ENCODE measurements around the gene PLEKHM1. TPM values are rescaled to one million over a fixed set of nuclear protein-coding genes. Genes with fewer than 3 reads are reported as not detected.
A peak's percentile ranks its signal among the peaks of the same experiment; 100 is the strongest.

Gene PLEKHM1
- total and polyA plus RNA-seq, 2 of the 13 experiments (the other 11 are each of a cell fraction or from before 2014, with no cell fraction given) = 7.6 to 13.5 TPM

DNA sequence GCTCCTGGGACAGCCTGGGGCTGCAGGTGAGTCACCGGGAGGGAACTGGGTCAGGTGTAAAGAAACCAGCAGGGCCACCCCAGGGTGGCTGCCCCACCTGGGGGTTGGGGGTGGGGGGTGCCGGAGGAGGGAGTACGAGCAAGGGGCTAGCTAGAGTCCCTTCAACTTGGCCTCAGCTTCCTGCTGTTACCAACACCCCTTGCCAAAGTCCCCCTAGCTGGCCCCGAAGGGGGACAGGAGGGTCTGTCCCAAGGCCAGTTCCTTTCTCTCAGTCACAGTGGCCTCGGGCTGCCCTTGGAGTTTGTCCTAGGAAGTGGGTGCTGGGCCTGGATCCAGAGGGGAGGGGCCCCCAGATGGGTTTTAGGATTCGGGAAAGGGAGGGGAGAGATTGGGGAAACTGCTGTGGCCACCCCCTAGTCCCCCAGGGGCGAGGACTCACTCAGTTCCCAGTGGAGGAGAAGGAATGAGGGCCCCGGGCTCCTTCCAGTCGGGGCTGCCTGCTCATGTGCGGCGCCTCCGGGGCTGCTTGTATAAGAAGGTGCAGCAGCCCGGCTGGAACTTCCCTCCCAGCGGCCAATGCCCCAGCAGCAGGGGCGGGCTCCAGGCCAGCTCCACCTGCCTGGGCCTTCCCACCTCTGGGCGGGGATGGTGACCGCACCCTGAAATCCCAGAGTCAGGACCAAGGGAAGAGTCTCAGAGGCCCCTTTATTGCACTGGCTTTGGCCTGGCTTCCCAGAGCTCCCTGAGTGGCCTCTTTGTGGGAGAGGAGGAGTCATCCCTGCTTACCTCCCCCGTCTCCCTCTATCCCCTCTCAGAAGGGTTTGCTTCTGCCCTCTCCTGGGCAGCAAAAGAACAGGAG is 65.2 kb downstream of the PLEKHM1 start (continued):
- TF ChIP-seq, protein P1, sequence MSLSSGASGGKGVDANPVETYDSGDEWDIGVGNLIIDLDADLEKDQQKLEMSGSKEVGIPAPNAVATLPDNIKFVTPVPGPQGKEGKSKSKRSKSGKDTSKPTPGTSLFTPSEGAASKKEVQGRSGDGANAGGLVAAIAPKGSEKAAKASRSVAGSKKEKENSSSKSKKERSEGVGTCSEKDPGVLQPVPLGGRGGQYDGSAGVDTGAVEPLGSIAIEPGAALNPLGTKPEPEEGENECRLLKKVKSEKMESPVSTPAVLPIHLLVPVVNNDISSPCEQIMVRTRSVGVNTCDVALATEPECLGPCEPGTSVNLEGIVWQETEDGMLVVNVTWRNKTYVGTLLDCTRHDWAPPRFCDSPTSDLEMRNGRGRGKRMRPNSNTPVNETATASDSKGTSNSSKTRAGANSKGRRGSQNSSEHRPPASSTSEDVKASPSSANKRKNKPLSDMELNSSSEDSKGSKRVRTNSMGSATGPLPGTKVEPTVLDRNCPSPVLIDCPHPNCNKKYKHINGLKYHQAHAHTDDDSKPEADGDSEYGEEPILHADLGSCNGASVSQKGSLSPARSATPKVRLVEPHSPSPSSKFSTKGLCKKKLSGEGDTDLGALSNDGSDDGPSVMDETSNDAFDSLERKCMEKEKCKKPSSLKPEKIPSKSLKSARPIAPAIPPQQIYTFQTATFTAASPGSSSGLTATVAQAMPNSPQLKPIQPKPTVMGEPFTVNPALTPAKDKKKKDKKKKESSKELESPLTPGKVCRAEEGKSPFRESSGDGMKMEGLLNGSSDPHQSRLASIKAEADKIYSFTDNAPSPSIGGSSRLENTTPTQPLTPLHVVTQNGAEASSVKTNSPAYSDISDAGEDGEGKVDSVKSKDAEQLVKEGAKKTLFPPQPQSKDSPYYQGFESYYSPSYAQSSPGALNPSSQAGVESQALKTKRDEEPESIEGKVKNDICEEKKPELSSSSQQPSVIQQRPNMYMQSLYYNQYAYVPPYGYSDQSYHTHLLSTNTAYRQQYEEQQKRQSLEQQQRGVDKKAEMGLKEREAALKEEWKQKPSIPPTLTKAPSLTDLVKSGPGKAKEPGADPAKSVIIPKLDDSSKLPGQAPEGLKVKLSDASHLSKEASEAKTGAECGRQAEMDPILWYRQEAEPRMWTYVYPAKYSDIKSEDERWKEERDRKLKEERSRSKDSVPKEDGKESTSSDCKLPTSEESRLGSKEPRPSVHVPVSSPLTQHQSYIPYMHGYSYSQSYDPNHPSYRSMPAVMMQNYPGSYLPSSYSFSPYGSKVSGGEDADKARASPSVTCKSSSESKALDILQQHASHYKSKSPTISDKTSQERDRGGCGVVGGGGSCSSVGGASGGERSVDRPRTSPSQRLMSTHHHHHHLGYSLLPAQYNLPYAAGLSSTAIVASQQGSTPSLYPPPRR (CRISPR knock-in tag; IDR thresholded peaks at IDR 0.05; ENCODE audit: borderline replicate concordance) = no peak
- 0 out of 2 replicates have a peak, but pooled peaks have one; percentile 11 for TF ChIP-seq ARNTL (CRISPR knock-in tag; IDR thresholded peaks at IDR 0.05)
- TF ChIP-seq ZNF556 (CRISPR knock-in tag; IDR thresholded peaks at IDR 0.05; ENCODE audit: borderline replicate concordance) = peak; percentile 44; the same call in 1 of the 2 replicates
- TF ChIP-seq NFE2 (CRISPR knock-in tag; IDR thresholded peaks at IDR 0.05) = no peak
- TF ChIP-seq ZNF101 (CRISPR knock-in tag; IDR thresholded peaks at IDR 0.05; ENCODE audit: borderline replicate concordance, low read depth) = no peak; the same call in 1 of the 2 replicates
- TF ChIP-seq, protein P2, sequence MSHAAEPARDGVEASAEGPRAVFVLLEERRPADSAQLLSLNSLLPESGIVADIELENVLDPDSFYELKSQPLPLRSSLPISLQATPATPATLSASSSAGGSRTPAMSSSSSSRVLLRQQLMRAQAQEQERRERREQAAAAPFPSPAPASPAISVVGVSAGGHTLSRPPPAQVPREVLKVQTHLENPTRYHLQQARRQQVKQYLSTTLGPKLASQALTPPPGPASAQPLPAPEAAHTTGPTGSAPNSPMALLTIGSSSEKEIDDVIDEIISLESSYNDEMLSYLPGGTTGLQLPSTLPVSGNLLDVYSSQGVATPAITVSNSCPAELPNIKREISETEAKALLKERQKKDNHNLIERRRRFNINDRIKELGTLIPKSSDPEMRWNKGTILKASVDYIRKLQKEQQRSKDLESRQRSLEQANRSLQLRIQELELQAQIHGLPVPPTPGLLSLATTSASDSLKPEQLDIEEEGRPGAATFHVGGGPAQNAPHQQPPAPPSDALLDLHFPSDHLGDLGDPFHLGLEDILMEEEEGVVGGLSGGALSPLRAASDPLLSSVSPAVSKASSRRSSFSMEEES (CRISPR knock-in tag; IDR thresholded peaks at IDR 0.05) = peak; percentile 36; the same call in 1 of the 2 replicates
- no peak; the same call in 1 of the 2 replicates for TF ChIP-seq ATM (IDR thresholded peaks at IDR 0.05; ENCODE audit: borderline replicate concordance)
- peak; percentile 88; the same call in 1 of the 2 replicates for TF ChIP-seq ZBTB42 (CRISPR knock-in tag; IDR thresholded peaks at IDR 0.05)
- TF ChIP-seq ZFP36L1 (CRISPR knock-in tag; IDR thresholded peaks at IDR 0.05) = no peak
- no peak for TF ChIP-seq ZKSCAN1 (IDR thresholded peaks at IDR 0.05; ENCODE audit: low read length)
- peak; percentile 74 for TF ChIP-seq ELF3 (CRISPR knock-in tag; IDR thresholded peaks at IDR 0.05)
- 0 out of 2 replicates have a peak, but pooled peaks have one; percentile 59 for TF ChIP-seq SSRP1 (CRISPR knock-in tag; IDR thresholded peaks at IDR 0.05)
- no peak for TF ChIP-seq RARG (CRISPR knock-in tag; IDR thresholded peaks at IDR 0.05; ENCODE audit: low read depth)
- TF ChIP-seq, protein P3, sequence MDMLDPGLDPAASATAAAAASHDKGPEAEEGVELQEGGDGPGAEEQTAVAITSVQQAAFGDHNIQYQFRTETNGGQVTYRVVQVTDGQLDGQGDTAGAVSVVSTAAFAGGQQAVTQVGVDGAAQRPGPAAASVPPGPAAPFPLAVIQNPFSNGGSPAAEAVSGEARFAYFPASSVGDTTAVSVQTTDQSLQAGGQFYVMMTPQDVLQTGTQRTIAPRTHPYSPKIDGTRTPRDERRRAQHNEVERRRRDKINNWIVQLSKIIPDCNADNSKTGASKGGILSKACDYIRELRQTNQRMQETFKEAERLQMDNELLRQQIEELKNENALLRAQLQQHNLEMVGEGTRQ (IDR thresholded peaks at IDR 0.05; ENCODE audit: low read depth, low read length) = no peak
- TF ChIP-seq, protein P3 (CRISPR knock-in tag; IDR thresholded peaks at IDR 0.05; ENCODE audit: borderline replicate concordance) = no peak
- TF ChIP-seq ZNF83 (CRISPR knock-in tag; IDR thresholded peaks at IDR 0.05; ENCODE audit: borderline replicate concordance) = 0 out of 2 replicates have a peak, but pooled peaks have one; percentile 66
- TF ChIP-seq KDM5A (IDR thresholded peaks at IDR 0.05; ENCODE audit: borderline replicate concordance, low read length) = peak; percentile 61; the same call in 1 of the 2 replicates
- TF ChIP-seq KDM2A (CRISPR knock-in tag; IDR thresholded peaks at IDR 0.05; ENCODE audit: borderline replicate concordance, low read depth) = peak; percentile 60
- no peak for TF ChIP-seq SMAD9 (CRISPR knock-in tag; IDR thresholded peaks at IDR 0.05)
- no peak for TF ChIP-seq RFX1 (IDR thresholded peaks at IDR 0.05)
- no peak for TF ChIP-seq NCOA1 (CRISPR knock-in tag; IDR thresholded peaks at IDR 0.05)
- peak; percentile 88 for TF ChIP-seq PHF21A (CRISPR knock-in tag; IDR thresholded peaks at IDR 0.05)
